MM.1S (cell line): ENCODE measurements around the gene CACNG8.

Experiments
- EZH2phosphoT487 ChIP-seq: fragments of 300-600 bp; sonication (generic); IDR thresholded peaks from 2 replicates; pipeline ENCODE4 v1.6.1; 2018; ENCODE audit warnings: antibody characterized with exemption, low read length
- TF ChIP-seq, protein P1 (sequence below): fragments of 300-600 bp; sonication (generic); IDR thresholded peaks from 2 replicates; pipeline ENCODE4 v1.5.1; 2016; ENCODE audit warnings: antibody characterized with exemption, low read length, mixed read lengths

DNA sequence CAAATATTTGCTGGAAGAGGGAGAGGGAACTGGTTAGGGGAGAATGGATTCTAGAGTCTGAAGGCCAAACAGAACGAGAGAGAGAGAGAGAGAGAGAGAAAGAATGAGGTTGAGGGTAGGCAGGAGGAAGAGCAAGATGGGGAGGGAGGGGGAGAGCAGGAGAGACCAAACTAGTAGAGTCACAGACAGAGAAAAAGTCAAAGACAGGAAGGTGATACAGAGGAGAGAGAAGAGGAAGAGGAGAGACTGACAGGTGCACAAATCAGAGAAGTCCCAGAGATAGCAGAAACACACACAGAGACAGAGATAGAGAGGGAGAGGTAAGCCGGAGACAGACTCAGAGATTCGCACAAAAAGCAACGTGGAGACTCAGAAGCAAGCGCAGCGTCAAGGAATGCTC, 23.1 kb downstream of the CACNG8 start:
- TF ChIP-seq, protein P1, sequence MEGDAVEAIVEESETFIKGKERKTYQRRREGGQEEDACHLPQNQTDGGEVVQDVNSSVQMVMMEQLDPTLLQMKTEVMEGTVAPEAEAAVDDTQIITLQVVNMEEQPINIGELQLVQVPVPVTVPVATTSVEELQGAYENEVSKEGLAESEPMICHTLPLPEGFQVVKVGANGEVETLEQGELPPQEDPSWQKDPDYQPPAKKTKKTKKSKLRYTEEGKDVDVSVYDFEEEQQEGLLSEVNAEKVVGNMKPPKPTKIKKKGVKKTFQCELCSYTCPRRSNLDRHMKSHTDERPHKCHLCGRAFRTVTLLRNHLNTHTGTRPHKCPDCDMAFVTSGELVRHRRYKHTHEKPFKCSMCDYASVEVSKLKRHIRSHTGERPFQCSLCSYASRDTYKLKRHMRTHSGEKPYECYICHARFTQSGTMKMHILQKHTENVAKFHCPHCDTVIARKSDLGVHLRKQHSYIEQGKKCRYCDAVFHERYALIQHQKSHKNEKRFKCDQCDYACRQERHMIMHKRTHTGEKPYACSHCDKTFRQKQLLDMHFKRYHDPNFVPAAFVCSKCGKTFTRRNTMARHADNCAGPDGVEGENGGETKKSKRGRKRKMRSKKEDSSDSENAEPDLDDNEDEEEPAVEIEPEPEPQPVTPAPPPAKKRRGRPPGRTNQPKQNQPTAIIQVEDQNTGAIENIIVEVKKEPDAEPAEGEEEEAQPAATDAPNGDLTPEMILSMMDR, result no peak
- TF ChIP-seq EZH2phosphoT487, result no peak
